Measurements from ENCODE around the gene SNX18. TPM values are rescaled to one million over a fixed set of nuclear protein-coding genes. Genes with fewer than 3 reads are reported as not detected.
A peak's percentile ranks its signal among the peaks of the same experiment; 100 is the strongest.

The SNX18 gene
- polyA plus RNA-seq, 10 donors: 27.1 to 40.3 (median 34.6) TPM

GRCh38 chr5:54539001-54539400 is 21.4 kb downstream of the SNX18 start:
- no peak for DNase-seq

- DNase-seq: no peak
Measured at GRCh38 chr5:54540286-54540685, 22.7 kb downstream of the SNX18 start.

GRCh38 chr5:54541823-54542783 is 24.5 kb downstream of the SNX18 start:
- DNase-seq: no peak

- DNase-seq: no peak
Measured at GRCh38 chr5:54544044-54544443, 26.5 kb downstream of the SNX18 start.

GRCh38 chr5:54545796-54546195 is 28.2 kb downstream of the SNX18 start:
- no peak for DNase-seq

- DNase-seq: peak in 2 of 3 donors; percentile 57 to 70
Measured at GRCh38 chr5:54547711-54548250, 30.2 kb downstream of the SNX18 start.

- no peak for DNase-seq
Measured at GRCh38 chr5:54548565-54548964, 31.0 kb downstream of the SNX18 start.

GRCh38 chr5:54551292-54551691 is 33.7 kb downstream of the SNX18 start:
- no peak for DNase-seq

- no peak for DNase-seq
Measured at GRCh38 chr5:54551926-54552325, 34.4 kb downstream of the SNX18 start.

- DNase-seq: no peak
Measured at GRCh38 chr5:54552446-54552845, 34.9 kb downstream of the SNX18 start.

- no peak for DNase-seq
Measured at GRCh38 chr5:54553659-54554207, 36.2 kb downstream of the SNX18 start.

GRCh38 chr5:54556141-54556540 is 38.6 kb downstream of the SNX18 start:
- DNase-seq: no peak

GRCh38 chr5:54558362-54558761 is 40.8 kb downstream of the SNX18 start:
- DNase-seq: no peak

GRCh38 chr5:54561651-54562050 is 44.1 kb downstream of the SNX18 start:
- no peak for DNase-seq

GRCh38 chr5:54563083-54563761 is 45.7 kb downstream of the SNX18 start:
- no peak for DNase-seq

- DNase-seq: no peak
Measured at GRCh38 chr5:54567996-54568395, 50.4 kb downstream of the SNX18 start.

GRCh38 chr5:54570916-54571315 is 53.4 kb downstream of the SNX18 start:
- peak; percentile 51 to 83 (median 72) for DNase-seq

- no peak for DNase-seq
Measured at GRCh38 chr5:54571462-54571861, 53.9 kb downstream of the SNX18 start.

- no peak for DNase-seq
Measured at GRCh38 chr5:54573812-54574489, 56.4 kb downstream of the SNX18 start.

- DNase-seq: no peak
Measured at GRCh38 chr5:54577528-54577927, 60.0 kb downstream of the SNX18 start.

- no peak for DNase-seq
Measured at GRCh38 chr5:54577937-54578653, 60.5 kb downstream of the SNX18 start.
